ENCODE results near the gene MTHFD1L.
A peak's percentile ranks its signal among the peaks of the same experiment; 100 is the strongest.

The MTHFD1L gene

GRCh38 chr6:150934380-150934779 is 68.9 kb downstream of the MTHFD1L start:
- no peak for DNase-seq (ENCODE audit: low spot score)

- no peak for DNase-seq (ENCODE audit: low spot score)
Measured at GRCh38 chr6:150936021-150936555, 70.6 kb downstream of the MTHFD1L start.

- no peak for DNase-seq (ENCODE audit: low spot score)
Measured at GRCh38 chr6:150937132-150937906, 71.8 kb downstream of the MTHFD1L start.

DNA sequence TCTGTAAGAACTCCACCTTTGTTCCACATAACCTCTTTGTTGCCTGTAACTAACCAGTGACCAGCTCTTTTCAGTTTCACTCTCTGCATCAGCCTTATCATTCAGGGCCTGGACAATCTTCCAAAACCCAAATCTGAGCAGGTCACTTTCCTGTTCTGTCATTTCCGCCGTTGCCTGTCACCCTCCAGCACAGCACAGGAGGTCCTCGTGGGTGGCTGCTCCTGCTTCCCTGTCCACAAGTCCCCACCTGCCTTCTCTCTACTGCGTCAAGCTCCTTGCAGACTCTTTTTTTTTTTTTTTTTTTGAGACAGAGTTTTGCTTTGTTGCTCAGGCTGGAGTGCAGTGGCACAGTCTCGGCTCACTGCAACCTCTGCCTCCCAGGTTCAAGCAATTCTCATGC is 73.9 kb downstream of the MTHFD1L start:
- DNase-seq (ENCODE audit: low spot score), result no peak

DNA sequence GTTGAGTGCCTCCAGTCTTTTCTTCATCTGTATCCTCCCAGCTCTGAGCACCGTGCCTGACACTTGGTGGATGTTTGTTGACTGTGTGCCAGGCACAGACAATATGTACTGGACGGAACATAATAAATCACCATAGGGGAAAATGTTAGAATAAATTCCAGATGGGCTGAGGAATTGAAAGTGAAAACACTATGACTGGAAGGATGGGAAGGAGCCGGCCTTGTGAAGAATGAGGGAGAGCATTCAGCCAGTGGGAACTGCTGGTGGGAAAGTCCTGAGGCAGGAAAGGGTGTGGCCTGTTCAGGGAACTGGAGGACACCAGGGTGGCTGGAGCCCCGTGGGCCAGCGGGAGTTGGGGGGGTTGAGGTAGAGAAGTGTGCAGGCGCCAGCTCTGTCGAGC is 75.4 kb downstream of the MTHFD1L start:
- no peak for DNase-seq (ENCODE audit: low spot score)

DNA sequence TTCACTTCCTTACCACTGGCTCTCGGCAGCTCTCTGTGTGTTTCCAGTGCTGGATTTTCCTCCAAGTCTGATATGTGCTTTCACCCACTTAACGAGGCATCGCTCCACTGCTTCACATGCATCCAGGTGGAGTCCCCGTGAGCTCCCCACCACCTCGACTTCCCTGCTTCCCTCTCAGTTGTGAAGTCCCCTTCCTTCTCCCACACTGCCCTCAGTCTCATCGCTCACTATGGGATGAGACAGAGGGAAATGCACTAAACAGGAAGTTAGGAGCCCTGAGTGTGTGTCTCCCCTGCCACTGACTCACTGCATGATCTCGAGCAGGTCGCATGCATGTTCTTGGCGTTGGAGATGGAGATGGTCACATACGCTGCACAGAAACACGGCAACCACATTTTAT is 84.0 kb downstream of the MTHFD1L start:
- no peak for DNase-seq (ENCODE audit: low spot score)

- DNase-seq (ENCODE audit: low spot score), result no peak
Measured at GRCh38 chr6:150953851-150954250, 88.3 kb downstream of the MTHFD1L start.

GRCh38 chr6:150959166-150959565 is 93.7 kb downstream of the MTHFD1L start:
- no peak for DNase-seq (ENCODE audit: low spot score)

DNA sequence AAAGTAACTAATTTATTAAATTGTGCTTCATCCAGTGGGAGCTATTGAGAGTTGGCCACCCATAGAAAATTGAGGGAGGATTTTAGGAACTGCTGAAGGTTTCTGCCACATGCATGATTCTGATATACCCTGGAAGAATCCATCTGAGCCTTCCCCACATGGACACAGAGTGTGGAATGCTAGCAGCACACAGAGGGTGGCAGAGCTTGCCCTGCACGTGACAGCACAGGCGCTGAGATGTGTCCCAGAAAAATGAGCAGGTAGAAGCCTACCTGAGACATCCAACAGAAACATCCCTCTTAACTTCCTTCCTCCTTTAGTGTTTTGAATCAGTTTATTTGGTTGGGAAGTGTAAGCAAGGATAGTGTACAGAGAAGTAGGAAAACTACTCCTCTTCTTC is 96.9 kb downstream of the MTHFD1L start:
- DNase-seq (ENCODE audit: low spot score), result no peak

DNA sequence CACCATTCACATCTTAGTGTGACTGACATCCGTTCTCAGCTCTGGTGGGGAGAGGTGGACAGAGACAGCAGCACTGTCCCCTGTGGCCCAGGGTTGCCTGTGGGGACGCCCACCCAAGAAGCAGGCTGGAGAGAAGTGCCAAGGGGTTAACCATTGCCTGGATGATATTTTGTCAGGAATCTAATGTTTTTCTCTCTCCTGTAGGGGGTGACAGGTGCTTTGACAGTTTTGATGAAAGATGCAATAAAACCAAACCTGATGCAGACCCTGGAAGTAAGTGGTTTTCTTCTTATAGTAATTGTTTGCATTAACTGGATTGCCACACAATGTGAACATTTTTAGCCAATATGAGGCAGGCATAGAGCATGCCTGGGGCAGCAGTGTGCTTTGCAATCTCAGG is 99.3 kb downstream of the MTHFD1L start:
- no peak for DNase-seq (ENCODE audit: low spot score)

DNA sequence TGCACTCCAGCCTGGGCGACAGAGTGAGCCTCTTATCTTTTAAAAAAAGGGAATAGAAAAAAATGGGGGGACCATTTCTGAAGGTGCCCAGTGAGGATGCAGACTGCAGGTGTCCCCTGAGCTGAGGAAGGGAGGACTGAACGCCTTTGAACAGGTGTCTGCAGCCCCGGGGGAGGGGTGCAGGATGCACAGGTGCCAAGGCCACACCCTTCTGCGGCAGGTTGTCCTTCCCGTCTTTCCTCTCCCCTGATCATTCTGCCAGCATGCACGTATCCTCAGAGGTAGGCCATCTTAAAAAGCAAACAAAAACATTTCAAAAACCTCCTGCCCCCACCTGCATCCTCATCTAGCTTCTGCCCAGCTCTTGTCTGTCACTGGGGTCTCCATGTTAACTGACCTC is 101.3 kb downstream of the MTHFD1L start:
- DNase-seq (ENCODE audit: low spot score), result no peak

- DNase-seq (ENCODE audit: low spot score), result no peak
Measured at GRCh38 chr6:150967381-150967780, 101.9 kb downstream of the MTHFD1L start.

DNA sequence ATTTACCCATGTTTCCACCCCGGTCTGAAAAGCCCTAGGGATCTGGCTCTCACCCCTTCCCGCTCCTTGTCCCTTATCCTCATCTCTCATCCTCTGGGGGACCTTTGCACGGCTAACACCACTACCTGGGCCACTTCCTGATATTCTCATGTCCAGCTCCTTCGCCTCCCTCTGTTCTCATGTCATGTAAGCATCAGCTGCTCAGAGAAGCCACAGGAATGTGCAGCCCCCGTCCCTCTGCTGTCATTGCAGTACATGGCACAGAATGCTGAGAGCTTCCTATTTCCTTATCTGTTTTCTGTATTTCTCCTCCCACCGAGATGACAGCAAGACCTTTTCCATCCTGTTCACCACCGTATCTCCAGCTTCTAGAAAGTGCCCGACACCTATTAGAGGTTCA is 102.4 kb downstream of the MTHFD1L start:
- DNase-seq (ENCODE audit: low spot score), result no peak

DNA sequence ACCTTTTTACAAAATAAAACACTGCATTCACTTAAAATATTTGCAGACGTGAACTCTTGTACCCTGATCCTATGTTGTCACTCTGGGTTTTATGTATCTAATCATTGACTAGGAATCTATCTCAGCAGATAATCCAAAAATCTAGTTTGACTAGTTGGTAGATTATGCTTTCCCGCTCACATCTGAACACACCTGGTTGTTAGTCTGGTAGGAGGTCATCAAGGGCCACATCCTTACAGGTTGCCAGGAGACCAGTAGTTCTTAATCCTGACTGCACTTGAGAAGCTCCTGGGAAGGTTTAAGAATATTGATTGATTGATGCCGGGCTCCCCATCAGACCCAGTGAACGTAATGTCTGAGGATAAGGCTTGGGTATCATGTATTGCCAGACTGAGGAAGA is 104.4 kb downstream of the MTHFD1L start:
- no peak for DNase-seq (ENCODE audit: low spot score)

DNA sequence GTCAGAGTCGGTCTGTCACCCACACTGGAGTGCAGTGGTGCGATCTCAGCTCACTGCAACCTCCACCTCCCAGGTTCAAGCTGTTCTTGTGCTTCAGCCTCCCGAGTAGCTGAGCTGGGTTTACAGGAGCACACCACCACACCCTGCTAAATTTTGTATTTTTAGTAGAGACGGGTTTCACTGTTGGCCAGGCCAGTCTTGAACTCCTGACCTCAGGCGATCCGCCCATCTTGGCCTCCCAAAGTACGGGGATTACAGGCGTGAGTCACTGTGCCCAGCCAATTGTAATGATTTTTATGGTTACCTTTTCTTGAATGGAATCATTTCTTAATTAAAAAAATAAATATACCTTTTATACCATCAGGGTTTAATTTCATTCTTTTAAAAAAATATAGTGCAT is 105.7 kb downstream of the MTHFD1L start:
- DNase-seq (ENCODE audit: low spot score), result no peak

DNA sequence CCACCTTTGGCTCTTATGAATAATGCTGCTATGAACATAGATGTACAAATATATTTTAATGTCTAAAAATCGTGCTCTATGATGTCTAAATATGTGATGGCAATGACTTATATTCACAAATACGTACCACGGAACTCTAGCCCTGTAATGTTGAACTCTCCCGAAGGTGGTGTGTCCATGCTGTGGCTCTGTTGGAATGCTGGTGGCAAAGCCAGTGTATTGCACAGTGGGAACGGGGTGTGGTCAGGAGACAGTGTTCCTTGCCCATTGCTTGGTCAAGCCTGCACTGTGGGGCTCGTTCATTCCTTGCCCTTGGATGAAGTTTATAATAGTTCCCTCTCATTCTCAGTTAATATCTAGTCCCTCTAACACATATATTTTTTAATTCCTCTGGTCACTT is 109.6 kb downstream of the MTHFD1L start:
- DNase-seq (ENCODE audit: low spot score), result no peak

GRCh38 chr6:150977281-150977680 is 111.8 kb downstream of the MTHFD1L start:
- DNase-seq (ENCODE audit: low spot score), result no peak

GRCh38 chr6:150978624-150979023 is 113.1 kb downstream of the MTHFD1L start:
- DNase-seq (ENCODE audit: low spot score), result no peak

- DNase-seq (ENCODE audit: low spot score), result no peak
Measured at GRCh38 chr6:150979826-150980350, 114.4 kb downstream of the MTHFD1L start.

GRCh38 chr6:150981095-150981494 is 115.6 kb downstream of the MTHFD1L start:
- no peak for DNase-seq (ENCODE audit: low spot score)

DNA sequence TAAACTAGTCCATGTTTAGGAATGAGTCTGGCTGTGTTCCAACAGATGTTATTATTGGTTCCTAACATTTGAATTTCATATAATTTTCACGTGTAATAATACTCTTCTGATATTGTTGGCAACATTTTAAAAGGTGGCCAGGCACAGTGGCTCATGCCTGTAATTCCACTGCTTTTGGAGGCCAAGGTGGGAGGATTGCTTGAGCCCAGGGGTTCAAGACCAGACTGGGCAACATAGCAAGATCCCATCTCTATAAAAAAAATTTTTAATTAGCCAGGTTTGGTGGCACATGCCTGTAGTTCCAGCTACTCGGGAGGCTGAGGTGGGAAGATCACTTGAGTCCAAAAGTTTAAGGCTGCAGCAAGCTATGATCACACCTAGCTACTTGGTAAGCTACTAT is 116.2 kb downstream of the MTHFD1L start:
- no peak for DNase-seq (ENCODE audit: low spot score)

DNA sequence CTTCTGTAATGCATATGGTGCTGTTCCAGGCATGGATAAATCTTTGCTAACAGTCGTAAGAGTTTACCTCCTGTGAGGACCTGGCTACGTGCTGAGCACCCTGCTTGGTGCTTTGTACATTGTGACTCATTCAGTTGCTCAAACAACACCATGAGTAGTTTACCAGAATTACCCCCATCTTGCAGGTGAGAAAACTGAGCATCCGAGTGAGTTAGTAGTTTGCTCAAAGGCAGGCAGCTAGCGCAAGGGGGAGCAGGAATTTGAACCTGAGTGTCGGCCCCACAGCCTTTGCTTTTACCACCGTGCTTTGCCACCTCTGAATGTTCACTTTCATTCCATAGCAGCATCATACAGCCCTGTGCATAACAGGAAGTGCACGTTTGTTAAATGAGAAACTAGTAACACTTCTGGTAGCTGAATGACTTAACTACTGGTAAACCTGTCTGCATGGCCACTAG is 121.9 kb downstream of the MTHFD1L start:
- peak; percentile 15 for DNase-seq (ENCODE audit: low spot score)

DNA sequence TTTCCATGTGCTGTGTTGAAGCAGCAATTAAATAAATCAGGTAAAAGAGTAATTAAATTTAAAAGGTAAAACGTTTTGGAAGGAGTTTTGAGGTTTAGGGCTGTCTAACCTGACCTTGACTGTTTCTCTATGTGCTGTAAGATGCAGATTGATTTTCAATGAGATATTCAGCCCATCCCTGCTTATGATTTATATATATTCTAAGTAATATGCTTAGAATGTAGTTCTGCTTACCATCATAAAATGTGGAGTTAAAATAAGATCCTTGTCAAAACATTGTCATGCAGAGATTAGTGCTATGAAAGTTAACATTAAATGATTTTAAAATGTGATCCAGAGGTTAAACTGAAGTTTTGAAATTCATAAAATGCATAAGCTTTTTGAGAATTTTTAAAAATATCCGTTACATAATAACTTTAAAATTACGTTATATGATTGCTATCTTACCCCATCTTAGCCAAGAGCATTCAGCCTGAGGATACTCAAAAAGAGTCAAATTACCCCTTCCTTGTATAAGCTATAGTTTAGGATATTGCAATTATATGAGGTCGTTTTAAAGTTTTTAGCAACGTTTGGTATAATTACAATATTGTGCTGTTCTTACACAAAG is 122.5 kb downstream of the MTHFD1L start:
- no peak for DNase-seq (ENCODE audit: low spot score)

All from CD4-positive, alpha-beta T cell treated with Interleukin-6 at 100 ng/mL for 8 hours (primary cell).